Peyer's patch (tissue), 4 donors: ENCODE measurements around the gene SLC2A1.

Experiments
- CTCF ChIP-seq, 6 experiments: fragments of 450-650 bp in 4 of 6; fragments of 200-600 bp in 2 of 6; sonication (generic) in 1 of 6; IDR thresholded peaks; one replicate each; pipeline ENCODE4 v1.5.1; 2017 to 2019; ENCODE audit warnings: antibody characterized with exemption in 6 of 6, mild to moderate bottlenecking in 3 of 6, moderate library complexity in 1 of 6
- POLR2A ChIP-seq, 2 donors: fragments of 450-650 bp; IDR thresholded peaks; one replicate each; pipeline ENCODE4 v1.5.1; 2017; ENCODE audit warnings: antibody characterized with exemption in 2 of 2, mild to moderate bottlenecking in 2 of 2, moderate library complexity in 2 of 2

- TF ChIP-seq CTCF (IDR thresholded peaks at IDR 0.05) (no peak), POLR2A (IDR thresholded peaks at IDR 0.05) (no peak)
These were observed 26.7 kb downstream of the SLC2A1 start for GRCh38 chr1:42931911-42932422.
